HG02610 (cell line): Measurements from ENCODE around the gene ZRANB1.
A peak's percentile ranks its signal among the peaks of the same experiment; 100 is the strongest.
"Not testable (repeated sequence)": the region's sequence is repeated elsewhere in the genome, so short reads cannot be mapped to it uniquely, and the experiment has no call there.

Experiments used
- ATAC-seq: cut with Tn5 transposase; IDR thresholded peaks from one replicate; pipeline ENCODE4 v1.9.1; 2021; ENCODE audit warnings: mild to moderate bottlenecking, moderate library complexity; ENCODE audit not compliant: unreplicated experiment

Gene ZRANB1

DNA sequence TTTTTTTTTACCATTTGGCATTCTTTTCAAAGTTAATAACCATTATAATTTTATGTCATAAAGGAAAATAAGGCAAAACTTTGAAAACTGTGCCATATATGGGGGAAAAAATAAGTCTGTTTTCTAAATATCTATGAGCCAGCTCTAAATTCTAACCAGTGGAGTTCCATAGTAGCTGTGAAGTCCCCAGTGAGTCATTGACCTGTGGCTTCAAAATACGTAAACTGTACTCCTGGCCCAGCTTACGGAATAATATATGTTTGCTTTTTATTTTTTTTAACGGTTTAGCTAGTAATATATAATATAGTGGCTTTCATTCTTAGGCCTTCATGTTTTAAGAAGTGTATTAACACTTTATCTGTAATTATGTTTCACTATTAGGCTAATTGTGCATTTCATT lies 20.5 kb downstream of the ZRANB1 start:
- no peak for ATAC-seq

DNA sequence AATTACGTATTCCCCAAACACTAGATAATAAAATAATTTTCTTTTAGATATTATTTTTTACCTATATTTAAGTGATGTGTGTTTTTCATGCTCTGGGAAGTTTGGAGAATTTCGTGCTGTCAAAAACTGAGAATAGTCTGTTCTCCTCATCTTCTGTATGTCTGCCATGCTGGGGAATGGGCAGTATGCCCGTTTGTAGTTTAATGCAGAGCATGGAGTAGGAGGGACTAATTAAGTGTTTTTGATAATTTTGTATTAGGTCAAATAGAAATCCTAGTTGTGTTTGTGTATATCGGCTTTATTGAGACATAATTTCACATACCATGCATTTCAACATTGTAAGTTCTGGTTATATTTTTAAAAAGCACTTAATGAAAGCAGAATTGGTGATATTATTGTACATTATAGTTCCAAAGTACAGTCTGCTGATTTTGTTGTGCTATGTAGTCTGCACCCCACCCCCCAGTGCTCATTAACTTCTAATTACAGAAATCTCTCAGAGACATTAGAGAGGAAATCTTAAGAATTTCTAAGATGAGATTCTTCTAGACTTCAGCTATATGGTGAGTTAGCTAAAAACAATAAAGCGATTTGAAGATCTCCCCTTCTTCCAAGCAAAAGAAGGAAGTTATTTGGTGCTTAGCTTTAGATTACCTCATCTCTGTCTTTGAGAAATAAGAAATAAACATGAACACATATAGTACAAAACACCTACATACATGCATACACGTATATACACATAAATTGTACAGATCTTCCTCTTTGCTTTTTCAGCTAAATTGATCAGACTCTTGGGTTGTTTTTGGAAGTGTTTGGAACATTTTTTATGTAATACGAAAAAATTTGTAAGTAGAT lies 22.2 kb downstream of the ZRANB1 start:
- ATAC-seq: no peak

DNA sequence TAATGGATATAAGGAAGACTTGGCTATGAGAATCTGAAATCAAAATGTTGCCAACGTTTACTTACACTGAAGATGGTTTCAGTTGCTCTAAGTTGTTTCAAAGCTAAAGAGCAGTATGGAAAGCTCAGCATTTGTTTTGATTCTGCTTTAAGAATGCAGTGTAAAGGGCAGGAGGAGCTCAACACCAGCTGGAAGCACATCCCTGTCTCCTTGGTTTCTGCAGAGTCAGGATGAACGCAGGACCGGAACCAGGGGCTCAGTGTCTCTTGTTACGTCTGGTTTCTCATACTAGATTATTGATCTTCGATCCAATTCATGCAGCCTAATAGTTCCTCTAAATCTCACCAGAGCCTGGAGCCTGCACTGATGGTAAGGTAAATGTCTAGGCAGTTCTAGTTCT lies 24.1 kb downstream of the ZRANB1 start:
- no peak for ATAC-seq

DNA sequence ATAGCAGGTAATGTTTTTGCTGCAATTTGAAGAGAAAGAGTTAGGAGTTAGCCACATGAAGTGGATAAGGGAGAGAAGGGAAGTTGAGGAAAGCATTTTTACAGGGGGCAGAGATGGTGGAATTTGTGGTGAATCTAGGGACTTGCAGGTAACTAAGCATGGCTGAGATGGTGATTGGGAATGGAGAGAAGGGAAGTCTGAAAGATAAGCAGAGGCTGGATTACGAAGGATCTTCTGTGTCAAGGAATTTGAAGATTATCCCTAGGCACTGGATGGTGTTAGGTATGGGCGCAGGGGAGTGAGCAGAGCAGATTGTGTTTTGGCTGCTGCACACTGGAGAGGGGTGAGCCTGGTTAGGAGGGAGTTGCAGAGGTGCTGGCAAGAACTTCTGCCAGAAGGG lies 25.3 kb downstream of the ZRANB1 start:
- no peak for ATAC-seq

DNA sequence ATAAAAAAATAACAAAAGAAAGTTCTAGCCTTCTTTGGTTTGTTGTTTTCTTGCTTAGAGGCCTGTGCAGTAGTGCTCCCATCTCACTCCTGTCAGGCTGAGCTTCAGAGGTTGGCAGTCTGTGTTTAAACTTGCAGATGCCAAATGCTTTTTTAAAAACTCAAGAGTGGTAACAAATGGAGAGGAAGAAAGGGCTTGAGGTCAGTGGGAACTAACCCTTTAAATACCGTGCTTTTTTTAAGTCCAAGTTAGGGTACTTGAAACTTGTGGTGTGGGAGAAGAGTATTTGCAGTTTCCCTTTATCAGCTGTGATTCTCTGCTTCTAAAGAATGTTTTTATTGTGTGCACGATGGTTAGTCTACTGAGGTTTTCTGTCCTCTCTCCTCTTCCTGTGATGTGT lies 29.4 kb downstream of the ZRANB1 start:
- no peak for ATAC-seq

DNA sequence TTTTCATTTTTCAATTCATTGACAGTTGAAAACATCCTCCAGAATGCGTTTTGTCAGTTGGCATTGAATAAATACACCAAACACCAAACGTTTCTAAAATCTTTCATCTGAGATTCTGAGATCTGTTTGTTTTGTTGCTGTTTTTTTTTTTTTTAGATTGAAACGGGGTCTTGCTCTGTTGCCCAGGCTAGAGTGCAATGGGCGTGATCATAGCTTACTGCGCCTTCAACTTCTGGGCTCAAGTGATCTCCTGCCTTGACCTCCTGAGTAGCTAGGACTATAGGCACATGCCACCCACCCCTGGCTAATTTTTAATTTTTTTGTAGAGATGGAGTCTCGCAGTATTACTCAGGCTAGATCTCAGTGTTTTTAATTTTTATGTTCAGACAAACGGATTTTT lies 30.7 kb downstream of the ZRANB1 start:
- no peak for ATAC-seq

DNA sequence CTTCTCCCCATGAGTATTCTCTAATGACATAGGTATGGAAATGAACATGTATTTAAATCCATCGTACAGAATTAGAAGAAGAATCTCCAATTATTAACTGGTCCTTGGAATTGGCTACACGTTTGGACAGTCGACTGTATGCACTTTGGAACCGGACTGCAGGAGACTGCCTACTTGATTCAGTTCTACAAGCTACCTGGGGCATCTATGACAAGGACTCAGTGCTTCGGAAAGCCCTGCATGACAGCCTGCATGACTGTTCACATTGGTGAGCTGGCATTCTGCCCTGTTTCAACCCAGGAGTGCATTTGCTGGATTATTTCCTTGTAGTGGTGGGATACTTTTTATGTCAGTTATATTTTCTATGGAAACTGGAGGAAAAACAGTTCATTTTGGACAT lies 32.2 kb downstream of the ZRANB1 start:
- no peak for ATAC-seq

DNA sequence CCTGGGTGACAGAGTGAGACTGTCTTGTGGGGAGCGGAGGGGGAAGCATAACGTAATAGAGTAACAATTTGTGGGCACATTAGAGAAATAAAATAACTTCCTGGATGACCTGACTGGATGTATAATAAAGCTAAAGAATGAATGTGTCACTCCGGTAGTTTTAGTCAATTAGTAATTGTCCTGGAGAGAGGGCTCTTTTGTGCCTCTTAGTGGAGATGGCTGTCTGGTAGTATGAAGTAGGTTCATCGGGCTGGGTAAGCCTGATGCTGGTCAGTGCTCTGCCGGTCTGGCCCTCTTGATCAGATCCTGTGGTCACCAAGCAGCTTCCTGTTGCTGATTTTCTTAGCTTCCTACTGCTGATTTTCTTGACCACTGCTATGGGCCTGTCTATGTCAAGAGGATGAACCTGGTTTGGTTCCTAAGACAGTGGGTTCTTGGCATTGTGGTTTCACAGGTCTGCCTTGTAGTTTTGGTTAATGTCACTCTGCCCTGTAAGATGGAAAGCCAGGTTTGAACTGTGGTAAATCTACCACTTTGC lies 34.1 kb downstream of the ZRANB1 start:
- ATAC-seq: peak; percentile 80

DNA sequence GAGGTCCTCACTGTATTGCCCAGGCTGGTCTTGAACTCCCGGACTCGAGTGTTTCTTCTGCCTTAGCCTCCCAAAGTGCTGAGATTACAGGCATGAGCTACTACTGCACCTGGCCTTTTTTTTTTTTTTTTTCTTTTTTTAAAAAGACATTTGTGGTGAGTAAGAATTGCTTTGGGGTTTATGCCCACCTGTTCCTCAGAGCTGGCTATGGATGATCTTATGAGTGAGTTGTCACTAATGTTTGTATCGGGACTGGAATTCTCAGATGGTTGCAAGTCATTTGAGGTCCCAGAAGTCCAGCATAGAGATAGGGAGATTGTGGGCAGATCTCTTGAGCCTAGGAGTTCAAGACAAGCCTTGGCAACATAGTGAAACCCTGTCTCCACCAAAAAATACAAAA lies 35.2 kb downstream of the ZRANB1 start:
- no peak for ATAC-seq

DNA sequence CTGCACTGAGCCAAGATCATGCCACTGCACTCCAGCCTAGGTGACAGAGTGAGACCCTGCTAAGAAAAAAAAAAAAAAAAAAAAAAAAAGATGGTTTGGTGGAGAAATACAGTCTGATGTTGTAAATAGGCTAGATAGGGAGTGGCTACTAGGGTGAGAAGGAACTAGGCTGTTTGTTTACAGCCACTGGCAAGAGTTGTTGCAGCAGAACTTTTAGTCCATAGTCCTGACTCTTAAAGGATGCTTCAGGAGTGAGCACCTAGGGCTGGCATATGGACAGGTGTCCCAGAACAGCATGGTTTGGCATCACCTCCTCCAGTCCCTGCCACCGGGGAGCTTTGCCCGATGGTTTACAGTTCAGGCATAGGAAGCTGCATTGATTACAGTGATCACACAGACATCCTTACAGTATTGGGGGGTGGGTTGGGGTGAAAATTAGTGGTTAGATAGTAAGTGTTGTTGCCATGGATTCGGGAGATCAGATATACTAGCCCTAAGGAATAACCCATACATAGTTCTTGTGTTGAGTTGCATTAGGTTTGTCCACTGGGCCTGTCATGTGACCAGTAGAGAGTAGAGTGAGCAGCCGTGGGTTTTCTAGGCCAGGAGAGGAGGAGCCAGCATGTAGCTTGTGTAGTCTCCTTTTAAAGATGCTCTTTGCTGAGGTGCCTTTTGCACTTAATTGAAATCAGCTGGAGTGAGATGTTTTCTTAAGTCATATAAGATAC lies 35.9 kb downstream of the ZRANB1 start:
- no peak for ATAC-seq

DNA sequence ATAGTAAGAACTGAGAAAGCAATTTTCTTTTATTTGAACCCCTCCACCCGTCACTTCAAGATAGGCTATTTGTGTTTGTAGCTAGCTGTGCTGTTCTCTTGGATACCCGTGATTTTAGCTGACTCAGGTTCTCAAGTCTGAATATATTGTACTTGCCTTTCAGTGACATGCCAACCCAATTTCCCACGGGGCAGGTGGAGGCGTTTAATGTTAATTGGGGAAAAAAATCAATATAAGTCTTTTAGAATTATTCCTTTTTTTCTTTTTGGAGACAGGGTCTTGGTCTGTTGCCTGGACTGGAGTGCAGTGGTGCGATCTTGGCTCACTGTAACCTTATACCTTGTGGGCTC lies 36.4 kb downstream of the ZRANB1 start:
- no peak for ATAC-seq

DNA sequence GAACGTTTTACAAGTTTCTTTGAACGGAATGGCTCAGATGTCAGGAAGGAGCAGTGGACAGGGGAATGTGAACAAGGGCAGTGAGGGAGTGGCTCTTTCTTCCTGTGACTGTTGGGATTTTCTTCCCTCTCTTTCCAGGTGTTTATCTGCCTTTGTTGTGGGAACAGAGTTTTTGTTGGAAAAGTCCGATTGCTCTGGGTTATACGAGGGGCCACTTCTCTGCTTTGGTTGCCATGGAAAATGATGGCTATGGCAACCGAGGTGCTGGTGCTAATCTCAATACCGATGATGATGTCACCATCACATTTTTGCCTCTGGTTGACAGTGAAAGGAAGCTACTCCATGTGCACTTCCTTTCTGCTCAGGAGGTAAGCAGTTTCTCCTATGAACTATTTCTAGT lies 41.4 kb downstream of the ZRANB1 start:
- ATAC-seq: no peak

DNA sequence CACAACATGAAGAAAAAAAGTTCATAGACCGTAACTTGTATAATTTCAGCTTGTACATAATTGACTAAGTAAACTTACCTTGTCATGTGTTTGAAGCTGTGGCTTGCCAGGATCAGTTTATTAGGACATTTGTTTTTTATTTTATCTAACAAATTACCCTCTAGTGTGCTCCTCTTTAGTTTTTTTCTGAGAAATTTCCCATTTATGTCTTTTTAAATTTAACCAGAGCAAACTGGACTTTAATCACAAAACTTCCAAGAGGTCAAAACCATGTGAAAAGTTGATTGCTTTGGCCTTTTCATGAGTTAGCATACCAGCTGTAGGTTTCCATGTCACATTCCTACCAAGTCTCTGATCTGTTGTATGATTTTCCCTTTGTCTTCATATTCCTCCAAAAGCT lies 42.5 kb downstream of the ZRANB1 start:
- no peak for ATAC-seq

DNA sequence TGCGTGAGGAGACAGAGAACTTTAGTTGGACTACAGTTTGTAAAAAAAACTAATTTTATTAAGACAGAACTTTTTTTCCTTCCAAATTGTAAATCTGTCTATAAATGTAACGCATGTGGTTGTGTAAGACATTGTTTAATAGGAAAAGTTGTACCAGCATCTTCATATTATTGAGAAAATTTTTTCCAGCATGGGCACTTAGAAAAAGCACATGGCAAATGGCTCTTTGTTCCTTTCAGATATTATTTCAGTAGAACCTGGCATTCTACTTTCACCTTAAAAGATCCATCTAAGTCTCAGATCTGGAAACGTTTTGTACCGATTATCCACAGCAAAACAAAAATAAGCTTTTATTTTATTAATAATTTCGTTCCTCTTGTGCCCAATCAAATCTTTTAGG lies 43.2 kb downstream of the ZRANB1 start:
- ATAC-seq: no peak

DNA sequence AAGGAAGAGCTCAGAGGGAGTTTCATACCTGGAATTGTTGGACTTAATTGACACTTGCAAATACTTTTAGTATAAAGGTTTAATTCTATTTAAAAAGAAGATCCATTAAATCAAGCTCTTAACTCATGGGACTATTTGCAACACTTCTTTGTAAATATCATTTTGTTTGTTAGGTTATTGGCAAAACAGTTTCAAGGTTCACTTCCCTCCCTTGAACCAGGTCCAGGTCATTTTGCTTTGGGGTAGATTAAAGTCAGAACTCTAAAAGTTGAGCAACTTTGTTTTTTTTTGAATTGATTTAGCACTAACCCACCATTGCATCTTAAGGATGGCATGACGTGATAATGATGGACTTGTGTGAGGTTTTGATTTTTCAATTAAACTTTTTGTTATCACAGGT lies 45.9 kb downstream of the ZRANB1 start:
- no peak for ATAC-seq

DNA sequence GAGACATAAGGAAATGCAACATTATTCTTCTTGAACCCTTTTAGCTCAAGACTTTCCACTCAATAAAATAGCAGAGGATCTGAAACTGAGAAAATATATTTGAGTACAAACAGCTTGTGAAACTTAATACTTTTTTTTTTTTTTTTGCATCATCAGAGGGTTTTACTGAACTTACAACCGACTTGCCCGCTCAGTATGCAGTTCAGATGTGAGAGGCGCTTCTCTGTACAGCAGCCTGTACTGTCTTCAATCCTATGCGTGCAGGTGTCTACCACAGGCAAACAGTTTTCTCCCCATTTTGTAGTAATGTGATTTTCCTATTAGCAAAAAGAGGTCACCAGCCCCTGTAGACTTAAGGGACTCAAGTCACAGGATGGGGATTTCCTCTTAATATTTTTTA lies 46.8 kb downstream of the ZRANB1 start:
- ATAC-seq: not testable (repeated sequence)

DNA sequence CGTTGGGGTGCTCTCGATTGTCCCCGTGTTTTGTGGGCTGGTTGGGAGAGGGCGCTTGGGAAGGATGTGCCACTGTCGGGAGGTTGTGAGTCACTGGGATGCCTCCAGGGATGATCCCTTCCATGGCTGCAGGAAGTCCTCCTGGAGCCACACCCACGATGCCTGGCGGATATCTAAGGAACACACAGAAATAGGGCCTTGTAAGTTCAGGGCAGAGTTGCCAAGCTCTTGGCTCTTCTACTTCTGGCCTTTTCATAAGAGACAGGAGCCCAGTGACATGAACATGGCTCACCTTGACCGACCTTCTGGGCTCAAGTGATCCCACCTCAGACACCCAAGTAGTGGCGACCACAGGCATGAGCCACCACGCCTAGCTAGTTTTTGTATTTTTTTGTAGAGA lies 47.6 kb downstream of the ZRANB1 start:
- ATAC-seq: no peak

DNA sequence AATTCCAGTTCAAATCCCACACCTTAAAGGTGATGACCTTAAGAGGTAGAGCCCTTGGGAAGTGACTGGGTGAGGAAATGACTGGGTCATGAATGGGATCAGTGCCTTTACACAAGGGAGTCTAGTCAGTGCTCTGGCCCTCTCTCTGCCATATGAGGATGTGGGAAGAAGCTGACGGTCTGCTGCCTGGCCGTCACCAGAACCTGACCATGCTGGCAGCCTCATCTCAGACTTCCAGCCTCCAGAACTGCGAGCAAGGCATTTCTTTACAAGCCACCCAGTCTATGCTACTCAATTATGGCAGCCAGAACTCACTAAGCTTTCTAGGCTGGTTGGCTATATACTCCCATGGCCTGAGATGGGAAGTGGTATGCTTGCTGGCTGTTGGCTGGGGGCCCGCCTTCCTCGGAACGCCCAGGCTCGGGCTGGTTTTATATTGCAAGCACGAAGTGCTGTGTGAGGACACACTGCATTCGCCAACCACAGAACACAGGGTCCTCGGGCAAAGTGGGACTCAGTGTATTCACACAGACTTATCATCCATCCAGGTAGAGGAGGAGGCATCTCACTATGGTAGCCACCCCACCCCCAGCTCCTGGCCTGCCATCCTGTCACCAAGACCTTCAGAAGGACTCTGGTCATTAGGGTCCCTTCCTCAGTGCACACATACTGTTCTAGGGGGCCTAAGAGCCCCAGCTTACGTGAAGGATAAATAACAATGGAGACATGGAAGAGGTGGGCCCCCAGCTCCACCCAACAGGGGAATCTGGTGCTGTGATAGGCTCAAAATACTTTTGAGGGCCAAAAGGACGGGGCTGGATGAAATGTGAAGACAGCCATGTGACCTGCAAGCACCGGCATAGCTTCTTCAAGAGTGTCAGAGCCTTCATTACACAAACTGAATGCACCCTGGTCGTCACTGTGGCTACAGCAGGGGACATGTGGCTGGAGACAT lies 49.0 kb downstream of the ZRANB1 start:
- ATAC-seq: no peak

DNA sequence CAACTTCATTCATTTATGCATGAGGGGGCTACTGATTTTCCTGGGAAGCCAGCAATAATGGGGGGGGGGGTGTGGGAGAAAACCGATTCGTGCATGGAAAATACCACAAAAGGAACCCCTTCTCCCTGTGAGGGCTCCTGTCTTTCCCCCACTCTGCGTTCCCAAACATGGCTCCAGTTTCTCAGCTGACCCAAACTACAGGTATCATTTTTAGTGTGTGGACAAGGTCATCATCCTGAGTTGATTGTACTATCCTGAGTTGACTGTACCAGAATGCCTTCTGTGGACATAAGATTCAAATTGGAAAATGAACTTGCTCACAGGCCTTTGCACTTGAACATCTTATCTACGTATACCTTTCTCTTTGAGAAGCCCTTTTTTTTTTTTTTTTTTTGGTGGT lies 49.9 kb downstream of the ZRANB1 start:
- no peak for ATAC-seq

DNA sequence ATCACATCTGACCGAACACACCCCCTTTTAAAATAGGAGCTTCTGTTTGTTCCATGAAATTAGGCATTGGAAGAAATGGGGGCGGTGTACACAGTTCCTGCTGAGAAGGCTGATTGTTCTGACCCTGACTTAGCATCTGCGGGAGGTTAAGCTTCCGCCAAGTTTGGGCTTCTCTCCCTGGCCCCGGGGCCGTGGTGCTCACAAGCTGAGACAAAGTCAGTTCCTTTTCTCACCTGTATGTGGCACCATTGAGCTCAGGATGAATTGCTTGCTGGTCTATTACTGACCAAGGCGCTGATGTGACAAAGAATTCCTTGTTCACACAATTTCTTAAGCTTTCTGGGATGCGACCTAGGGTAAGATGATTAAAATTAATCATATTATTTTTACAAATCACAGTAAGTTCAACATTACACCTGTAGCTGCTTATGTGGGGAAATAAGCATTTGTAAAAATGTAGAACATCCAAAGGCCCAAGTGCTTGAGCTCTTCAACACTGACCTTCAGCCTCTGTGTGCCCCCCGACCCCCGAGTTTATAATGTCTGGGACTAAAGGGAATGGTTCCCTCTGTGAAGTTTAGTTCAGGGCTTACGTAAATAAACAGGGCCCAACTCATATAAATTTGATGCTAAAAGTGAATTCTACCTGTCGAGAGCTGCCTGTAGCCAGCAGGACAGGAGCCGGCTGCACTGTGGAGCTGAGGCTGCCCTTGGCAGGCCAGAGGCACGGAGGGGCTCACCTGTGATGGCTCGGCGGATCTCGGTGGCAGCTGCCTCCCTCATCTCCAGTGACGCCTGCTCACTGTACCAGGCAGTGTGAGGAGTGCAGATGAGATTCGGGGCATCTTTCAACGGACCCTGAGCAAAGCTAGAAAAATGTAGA lies 50.8 kb downstream of the ZRANB1 start:
- ATAC-seq: no peak
